GM18519 (cell line): ENCODE measurements around the gene OR51T1.
"Not testable (repeated sequence)": the region's sequence is repeated elsewhere in the genome, so short reads cannot be mapped to it uniquely, and the experiment has no call there.

Experiments
- ATAC-seq: cut with Tn5 transposase; IDR thresholded peaks from one replicate; pipeline ENCODE4 v1.9.1; 2021; ENCODE audit warnings: mild to moderate bottlenecking, moderate library complexity; ENCODE audit not compliant: unreplicated experiment, low FRiP score

Gene OR51T1

GRCh38 chr11:4881860-4882500, at the start of gene OR51T1:
Gene OR51T1 (plus strand): TSS chr11:4881900. CDS start chr11:4881900, 0 bp downstream.
- ATAC-seq, result no peak

GRCh38 chr11:4839851-4840549, 41.7 kb upstream of the OR51T1 start:
- no peak for ATAC-seq

- no peak for ATAC-seq
Measured at GRCh38 chr11:4848908-4849532, 32.7 kb upstream of the OR51T1 start, which contains the start of gene OR51S1. Gene OR51S1 (minus strand): TSS chr11:4849208. CDS start chr11:4849208, 0 bp downstream.

- no peak for ATAC-seq
Measured at GRCh38 chr11:4851033-4851432, 30.7 kb upstream of the OR51T1 start.

- ATAC-seq, result not testable (repeated sequence)
Measured at GRCh38 chr11:4854286-4854685, 27.4 kb upstream of the OR51T1 start.

GRCh38 chr11:4862447-4863236, 19.1 kb upstream of the OR51T1 start:
- ATAC-seq, result no peak

GRCh38 chr11:4863876-4864275, 17.8 kb upstream of the OR51T1 start:
- ATAC-seq, result no peak

- no peak for ATAC-seq
Measured at GRCh38 chr11:4865855-4866254, 15.8 kb upstream of the OR51T1 start.

GRCh38 chr11:4881188-4881587, 512 bp upstream of the OR51T1 start:
- no peak for ATAC-seq

- ATAC-seq, result no peak
Measured at GRCh38 chr11:4882543-4882942, 843 bp downstream of the OR51T1 start.

GRCh38 chr11:4884361-4884760, 2.7 kb downstream of the OR51T1 start:
- no peak for ATAC-seq

- ATAC-seq, result no peak
Measured at GRCh38 chr11:4886186-4886585, 4.5 kb downstream of the OR51T1 start.

- no peak for ATAC-seq
Measured at GRCh38 chr11:4887591-4887990, 5.9 kb downstream of the OR51T1 start.

GRCh38 chr11:4890279-4890678, 8.6 kb downstream of the OR51T1 start:
- ATAC-seq, result no peak

GRCh38 chr11:4891996-4892640, 10.4 kb downstream of the OR51T1 start:
- ATAC-seq, result no peak

- no peak for ATAC-seq
Measured at GRCh38 chr11:4903484-4903883, 21.8 kb downstream of the OR51T1 start, which contains the start of gene OR51A7. Gene OR51A7 (plus strand): TSS chr11:4903783. CDS start chr11:4907370, 3,587 bp downstream.

GRCh38 chr11:4916581-4916980, 34.9 kb downstream of the OR51T1 start:
- ATAC-seq, result no peak

GRCh38 chr11:4919250-4919649, 37.5 kb downstream of the OR51T1 start, which contains the start of gene OR51G2:
Gene OR51G2 (minus strand): TSS chr11:4919350. CDS start chr11:4915663, 3,687 bp downstream.
- no peak for ATAC-seq

- no peak for ATAC-seq
Measured at GRCh38 chr11:4921796-4922195, 40.1 kb downstream of the OR51T1 start.

GRCh38 chr11:4922304-4922703, 40.6 kb downstream of the OR51T1 start:
- no peak for ATAC-seq
